Mucosa of descending colon (tissue), 3 donors: ENCODE measurements around the gene KAT6B. TPM values are rescaled to one million over a fixed set of nuclear protein-coding genes. Genes with fewer than 3 reads are reported as not detected.
"Not testable (repeated sequence)": the region's sequence is repeated elsewhere in the genome, so short reads cannot be mapped to it uniquely, and the experiment has no call there.

Experiments used
- ATAC-seq: fragments of 200-7000 bp; cut with Tn5 transposase; one replicate; pipeline ENCODE4 v1.9.1; 2020; ENCODE audit warnings: mild to moderate bottlenecking, moderate library complexity
- DNase-seq, 3 donors: peaks; one replicate each; pipeline ENCODE4 v3.0.0-alpha.2; 2020
- H3K36me3 ChIP-seq: fragments of 200-600 bp; one replicate; pipeline ENCODE4 v1.8.0; 2021; ENCODE audit warnings: low read depth, mild to moderate bottlenecking
- H3K4me1 ChIP-seq: fragments of 200-600 bp; one replicate; pipeline ENCODE4 v1.8.0; 2021; ENCODE audit warnings: low read depth, mild to moderate bottlenecking
- H3K4me3 ChIP-seq: fragments of 200-600 bp; one replicate; pipeline ENCODE4 v1.8.0; 2021; ENCODE audit warnings: mild to moderate bottlenecking
- H3K9me3 ChIP-seq: fragments of 200-600 bp; one replicate; pipeline ENCODE4 v1.8.0; 2021; ENCODE audit warnings: mild to moderate bottlenecking
- CTCF ChIP-seq: fragments of 200-600 bp; IDR thresholded peaks from one replicate; pipeline ENCODE4 v1.8.0; 2022; ENCODE audit warnings: antibody characterized with exemption, mild to moderate bottlenecking
- intact Hi-C, 2 donors: fragments of 100-400 bp; cut with DNase I in 1 of 2; cut with micrococcal nuclease in 1 of 2; formaldehyde crosslinking; loops; one replicate each; pipeline versions ENCODE4 v1.11.0 to v1.11.1; 2022; cut with DNase I, micrococcal nuclease
- total RNA-seq, 3 donors: library from RNA; stranded (reverse); fragmentation: NEBNext Ultra II Directional in 2 of 3; extraction: Animal tissue kit (Norgen Biotek cat#: 25700) in 2 of 3; gene quantifications; one replicate each; pipeline versions ENCODE4 v1.2.1 to v1.2.4, GENCODE V29; 2021 to 2023
- donor health status: DM: no; HTN: no; CAD: no; lungs with moderate emphysema.
- donor health status: DM: no; HTN: no; CAD: no.
- donor health status: DM: no; HTN: yes; CAD: no.

The KAT6B gene
- total RNA-seq, 3 donors from 2014 or later, result 29.5 to 60.5 (median 39.3) TPM

- no peaks in the 10 kb centered on the region for H3K36me3 ChIP-seq
- no peak for DNase-seq
- H3K9me3 ChIP-seq, result no peaks in the 10 kb centered on the region
- intact Hi-C loops, result no loop called here
- TF ChIP-seq CTCF, result no peak
- ATAC-seq, result no peak
- no peak overlapping the region for H3K4me3 ChIP-seq
- H3K4me1 ChIP-seq, result no peaks in the 10 kb centered on the region
Measured at GRCh38 chr10:74892839-74893238, 66.4 kb downstream of the KAT6B start.

GRCh38 chr10:74893329-74893728 is 66.9 kb downstream of the KAT6B start:
- DNase-seq, H3K9me3 ChIP-seq, H3K4me1 ChIP-seq, H3K4me3 ChIP-seq, H3K36me3 ChIP-seq, ATAC-seq, intact Hi-C loops: not testable (repeated sequence)

- intact Hi-C loops, result no loop called here
- no peaks in the 10 kb centered on the region for H3K9me3 ChIP-seq
- TF ChIP-seq CTCF, result no peak
- no peaks in the 10 kb centered on the region for H3K4me1 ChIP-seq
- H3K36me3 ChIP-seq, result no peaks in the 10 kb centered on the region
- H3K4me3 ChIP-seq, result no peak overlapping the region
- no peak for DNase-seq
- no peak for ATAC-seq
Measured at GRCh38 chr10:74896788-74897527, 70.6 kb downstream of the KAT6B start.

GRCh38 chr10:74898201-74898976 is 72.0 kb downstream of the KAT6B start:
- no peak for TF ChIP-seq CTCF
- ATAC-seq, result peak; percentile 67
- no peaks in the 10 kb centered on the region for H3K4me1 ChIP-seq

GRCh38 chr10:74900297-74900696 is 73.9 kb downstream of the KAT6B start:
- peak; percentile 75 for ATAC-seq
- peak in 1 of 3 donors; percentile 10 for DNase-seq
- H3K36me3 ChIP-seq, result no peaks in the 10 kb centered on the region
- no peak for TF ChIP-seq CTCF
- H3K4me1 ChIP-seq, result no peaks in the 10 kb centered on the region
- no peak overlapping the region for H3K4me3 ChIP-seq
- no peaks in the 10 kb centered on the region for H3K9me3 ChIP-seq
- intact Hi-C loops, result no loop called here

More at GRCh38 chr10:74898201-74898976, 72.0 kb downstream of the KAT6B start:
- no peaks in the 10 kb centered on the region for H3K9me3 ChIP-seq
- no peaks in the 10 kb centered on the region for H3K36me3 ChIP-seq
- intact Hi-C loops, result no loop called here
- no peak for DNase-seq
- H3K4me3 ChIP-seq, result no peak overlapping the region

GRCh38 chr10:74901301-74901700 is 74.9 kb downstream of the KAT6B start:
- no peak for TF ChIP-seq CTCF
- intact Hi-C loops, result no loop called here
- H3K4me1 ChIP-seq, result no peaks in the 10 kb centered on the region
- no peak overlapping the region for H3K4me3 ChIP-seq
- H3K36me3 ChIP-seq, result no peaks in the 10 kb centered on the region
- DNase-seq (no peak), ATAC-seq (no peak)
- no peaks in the 10 kb centered on the region for H3K9me3 ChIP-seq
